Panc1 (cell line): Measurements from ENCODE around the gene DNMT3L. TPM values are rescaled to one million over a fixed set of nuclear protein-coding genes. Genes with fewer than 3 reads are reported as not detected.
"Not testable (repeated sequence)": the region's sequence is repeated elsewhere in the genome, so short reads cannot be mapped to it uniquely, and the experiment has no call there.

Experiments
- ATAC-seq: fragments of 200-7000 bp; cut with Tn5 transposase; 2 replicates; pipeline ENCODE4 v1.9.1; 2020; ENCODE audit warnings: mild to moderate bottlenecking, moderate library complexity
- BruUV-seq: library from RNA; stranded (reverse); fragments of 400-500 nt; replicated peaks from 2 replicates; lab custom pipeline; 2021; lab: Mats Ljungman, UMichigan
- CTCF ChIA-PET: fragments of 300-600 bp; sonication (Branson Sonifier 250); formaldehyde crosslinking; loops from one replicate; lab custom pipeline; 2022; ENCODE audit warnings: antibody characterized with exemption; lab: Charles Lee
- POLR2A ChIA-PET: fragments of 300-600 bp; sonication (Branson Sonifier 250); formaldehyde crosslinking; loops from one replicate; lab custom pipeline; 2022; ENCODE audit warnings: antibody characterized with exemption; lab: Charles Lee
- DNase-seq: peaks from one replicate; pipeline ENCODE4 v3.0.0-alpha.2; 2010; ENCODE audit warnings: low read depth, low spot score
- H3K27ac ChIP-seq: 2 replicates; pipeline ENCODE4 v1.5.1; 2011; ENCODE audit warnings: mild to moderate bottlenecking, low read length, inconsistent platforms
- H3K27me3 ChIP-seq: fragments of 200-500 bp; sonication (Bioruptor generic); 2 replicates; pipeline ENCODE4 v1.6.0; 2014; ENCODE audit warnings: low read length, inconsistent platforms; ENCODE audit not compliant: control insufficient read depth, insufficient read depth
- H3K36me3 ChIP-seq: fragments of 200-500 bp; sonication (Bioruptor generic); 2 replicates; pipeline ENCODE4 v1.5.1; 2014; ENCODE audit warnings: inconsistent platforms, mild to moderate bottlenecking, low read length, moderate library complexity; ENCODE audit not compliant: control insufficient read depth, insufficient read depth
- H3K4me1 ChIP-seq: 2 replicates; pipeline ENCODE4 v1.5.1; 2011; ENCODE audit warnings: inconsistent platforms, mild to moderate bottlenecking, low read length, moderate library complexity; ENCODE audit not compliant: control insufficient read depth, insufficient read depth
- H3K4me3 ChIP-seq, 2 experiments: 2 replicates each; pipeline ENCODE4 v1.5.1; 2011 to 2012; ENCODE audit warnings: low read depth in 2 of 2, low read length in 2 of 2, mild to moderate bottlenecking in 2 of 2, inconsistent platforms in 1 of 2, moderate library complexity in 1 of 2
- H3K9me3 ChIP-seq: fragments of 200-500 bp; sonication (Bioruptor generic); 2 replicates; pipeline ENCODE4 v1.5.1; 2014; ENCODE audit warnings: low read depth, mild to moderate bottlenecking, inconsistent platforms, low read length, moderate library complexity; ENCODE audit not compliant: control insufficient read depth, insufficient read depth
- CTCF ChIP-seq: fragments of 450-650 bp; IDR thresholded peaks from 2 replicates; pipeline ENCODE4 v1.5.1; 2017; ENCODE audit warnings: mild to moderate bottlenecking
- POLR2AphosphoS5 ChIP-seq: IDR thresholded peaks from 2 replicates; pipeline ENCODE4 v1.6.1; 2012; ENCODE audit warnings: mild to moderate bottlenecking, low read depth, low read length, moderate library complexity
- REST ChIP-seq, 2 experiments: IDR thresholded peaks; 2 replicates each; pipeline ENCODE4 v1.6.1; 2011 to 2012; ENCODE audit warnings: low read depth in 2 of 2, control low read depth in 1 of 2, low read length in 1 of 2, mild to moderate bottlenecking in 1 of 2, moderate library complexity in 1 of 2; ENCODE audit not compliant: insufficient read depth in 1 of 2
- SIN3A ChIP-seq: IDR thresholded peaks from 2 replicates; pipeline ENCODE4 v1.6.1; 2012; ENCODE audit warnings: low read depth, mild to moderate bottlenecking, low read length, moderate library complexity, borderline replicate concordance; ENCODE audit not compliant: insufficient read depth
- TCF7L2 ChIP-seq: IDR thresholded peaks from 2 replicates; pipeline ENCODE4 v1.6.1; 2011; ENCODE audit warnings: mild to moderate bottlenecking, low read depth, low read length, inconsistent platforms
- in situ Hi-C: cut with HindIII; loops from 2 replicates; pipeline ENCODE4 v1.10.0; 2016; ENCODE audit warnings: low sequenced_read_pairs, low pct_unique_long_range_greater_than_20kb
- intact Hi-C: fragments of 100-400 bp; cut with micrococcal nuclease; formaldehyde crosslinking; loops from one replicate; pipeline ENCODE4 v1.10.0; 2022; ENCODE audit not compliant: unreplicated experiment
- total RNA-seq: library from RNA; stranded (reverse); gene quantifications from one replicate; pipeline ENCODE4 v1.2.1, GENCODE V29; 2021; ENCODE audit not compliant: unreplicated experiment

DNMT3L gene
- total RNA-seq, 1 experiment from 2014 or later = not detected

GRCh38 chr21:44285138-44285992 is 23.7 kb upstream of the DNMT3L start, which contains the start of gene AIRE:
AIRE (plus strand) TSS chr21:44285876; CDS start chr21:44286007, 131 bp downstream.
- TF ChIP-seq POLR2AphosphoS5 (no peak), TCF7L2 (no peak)
- no TSS peak for BruUV-seq
- ATAC-seq = peak; percentile 47; the same call in 1 of the 2 replicates
- intact Hi-C loops = no loop called here
- no peaks in the 10 kb centered on the region for H3K9me3 ChIP-seq
- H3K27ac ChIP-seq = no peak within 1 kb of the TSS
- in situ Hi-C loops = no loop called here
- no peak for DNase-seq
- H3K36me3 ChIP-seq = no peaks in the 10 kb centered on the region
- no peak within 1 kb of the TSS for H3K4me3 ChIP-seq
- no peaks in the 10 kb centered on the region for H3K27me3 ChIP-seq
- CTCF ChIA-PET = interaction anchor here (1.2 kb wide), 1 partner anchor 12 kb away, joined by 4 read pairs; no protein-coding TSS in a partner anchor
- no peaks in the 10 kb centered on the region; the same call in 1 of the 2 replicates for H3K4me1 ChIP-seq
- POLR2A ChIA-PET = no interaction called here

GRCh38 chr21:44283948-44284347 is 22.3 kb upstream of the DNMT3L start:
- DNase-seq (no peak), ATAC-seq (no peak)
- Histone ChIP-seq H3K9me3 (no peaks in the 10 kb centered on the region), H3K27me3 (no peaks in the 10 kb centered on the region), H3K36me3 (no peaks in the 10 kb centered on the region), H3K4me1 (no peaks in the 10 kb centered on the region; the same call in 1 of the 2 replicates), H3K4me3 (no peak overlapping the region), H3K27ac (no peak overlapping the region)
- BruUV-seq = no TSS peak
- POLR2A ChIA-PET = no interaction called here
- CTCF ChIA-PET = interaction anchor here (0.6 kb wide), 1 partner anchor 248 kb away, joined by 3 read pairs; no protein-coding TSS in a partner anchor
- in situ Hi-C loops (no loop called here), intact Hi-C loops (no loop called here)
- TF ChIP-seq TCF7L2 (no peak), REST (IDR thresholded peaks at IDR 0.05; ENCODE audit: insufficient read depth in 1 of 2, low read depth in 2 of 2, low read length in 1 of 2) (no peak), SIN3A (no peak), CTCF (no peak), POLR2AphosphoS5 (no peak)

GRCh38 chr21:44283211-44283785 is 21.6 kb upstream of the DNMT3L start:
- DNase-seq, H3K9me3 ChIP-seq, POLR2A ChIA-PET, H3K27ac ChIP-seq, in situ Hi-C loops, H3K4me3 ChIP-seq, BruUV-seq, ATAC-seq, H3K4me1 ChIP-seq, intact Hi-C loops, H3K27me3 ChIP-seq, H3K36me3 ChIP-seq: not testable (repeated sequence)
- CTCF ChIA-PET = interaction anchor here (0.6 kb wide), 1 partner anchor 248 kb away, joined by 3 read pairs; no protein-coding TSS in a partner anchor
